Subcutaneous preadipocyte (primary cell): ENCODE measurements around the gene PPTC7. TPM values are rescaled to one million over a fixed set of nuclear protein-coding genes. Genes with fewer than 3 reads are reported as not detected.

ENCODE experiments used
- small RNA-seq: library from RNA; depleted of rRNA; stranded (forward); fragments of <200 nt; gene quantifications from one replicate; pipeline ENCODE3, GENCODE V24; 2012
- total RNA-seq: library from RNA; depleted of rRNA; stranded (reverse); fragments of >200 nt; gene quantifications from 2 replicates; pipeline ENCODE4 v1.2.3, GENCODE V29; 2012

PPTC7 gene, protein sequence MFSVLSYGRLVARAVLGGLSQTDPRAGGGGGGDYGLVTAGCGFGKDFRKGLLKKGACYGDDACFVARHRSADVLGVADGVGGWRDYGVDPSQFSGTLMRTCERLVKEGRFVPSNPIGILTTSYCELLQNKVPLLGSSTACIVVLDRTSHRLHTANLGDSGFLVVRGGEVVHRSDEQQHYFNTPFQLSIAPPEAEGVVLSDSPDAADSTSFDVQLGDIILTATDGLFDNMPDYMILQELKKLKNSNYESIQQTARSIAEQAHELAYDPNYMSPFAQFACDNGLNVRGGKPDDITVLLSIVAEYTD
- 9.9 and 13.9 TPM in 2 replicates for total RNA-seq

DNA sequence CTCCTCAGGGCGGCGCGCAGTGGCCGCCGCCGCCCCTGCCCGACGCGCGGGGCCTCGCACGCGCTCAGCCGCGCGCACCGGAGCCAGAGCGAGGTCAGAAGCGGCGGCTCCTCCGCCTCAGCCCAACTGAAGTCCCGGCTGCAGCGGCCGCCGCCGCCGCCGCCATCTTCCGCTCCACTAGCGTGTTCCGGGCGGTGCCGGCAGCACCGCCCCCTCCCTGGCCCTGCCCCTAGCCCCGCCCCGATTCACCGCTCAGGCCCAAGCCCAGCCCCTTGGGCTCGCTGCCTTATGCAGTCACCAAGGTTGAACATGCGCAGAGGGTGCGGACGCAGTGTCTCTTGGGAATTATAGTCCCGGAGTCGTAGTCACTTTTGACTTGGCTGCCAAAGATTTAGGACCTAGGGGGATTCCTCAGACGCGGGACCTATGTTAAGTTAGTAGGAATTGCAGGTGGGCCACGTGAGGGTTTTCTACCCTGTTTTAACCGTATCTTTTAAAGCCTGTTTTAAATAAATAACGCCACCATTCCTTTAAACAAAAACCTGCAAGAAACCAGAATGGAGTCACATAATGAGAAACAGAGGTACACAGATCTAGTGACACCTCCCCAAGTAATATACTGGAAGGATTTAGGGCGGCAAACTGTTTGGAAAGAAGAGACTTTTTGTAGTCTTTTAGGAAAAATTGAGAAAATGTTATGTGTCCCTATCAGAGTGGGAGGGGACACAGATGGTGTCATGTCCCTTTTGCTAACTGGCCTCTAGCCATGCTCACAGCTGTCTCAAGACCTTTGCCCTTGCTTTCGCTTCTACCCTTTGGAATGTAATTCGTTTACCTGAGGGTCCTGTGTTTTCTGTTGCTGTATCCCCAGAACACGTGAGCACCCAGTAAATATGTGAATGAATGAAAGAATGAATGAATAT lies at the start of gene PPTC7:
Gene PPTC7, minus strand, starts transcription at position 182 of the 923 bp plus-strand sequence. CDS start 287 bp downstream, outside the sequence.

DNA sequence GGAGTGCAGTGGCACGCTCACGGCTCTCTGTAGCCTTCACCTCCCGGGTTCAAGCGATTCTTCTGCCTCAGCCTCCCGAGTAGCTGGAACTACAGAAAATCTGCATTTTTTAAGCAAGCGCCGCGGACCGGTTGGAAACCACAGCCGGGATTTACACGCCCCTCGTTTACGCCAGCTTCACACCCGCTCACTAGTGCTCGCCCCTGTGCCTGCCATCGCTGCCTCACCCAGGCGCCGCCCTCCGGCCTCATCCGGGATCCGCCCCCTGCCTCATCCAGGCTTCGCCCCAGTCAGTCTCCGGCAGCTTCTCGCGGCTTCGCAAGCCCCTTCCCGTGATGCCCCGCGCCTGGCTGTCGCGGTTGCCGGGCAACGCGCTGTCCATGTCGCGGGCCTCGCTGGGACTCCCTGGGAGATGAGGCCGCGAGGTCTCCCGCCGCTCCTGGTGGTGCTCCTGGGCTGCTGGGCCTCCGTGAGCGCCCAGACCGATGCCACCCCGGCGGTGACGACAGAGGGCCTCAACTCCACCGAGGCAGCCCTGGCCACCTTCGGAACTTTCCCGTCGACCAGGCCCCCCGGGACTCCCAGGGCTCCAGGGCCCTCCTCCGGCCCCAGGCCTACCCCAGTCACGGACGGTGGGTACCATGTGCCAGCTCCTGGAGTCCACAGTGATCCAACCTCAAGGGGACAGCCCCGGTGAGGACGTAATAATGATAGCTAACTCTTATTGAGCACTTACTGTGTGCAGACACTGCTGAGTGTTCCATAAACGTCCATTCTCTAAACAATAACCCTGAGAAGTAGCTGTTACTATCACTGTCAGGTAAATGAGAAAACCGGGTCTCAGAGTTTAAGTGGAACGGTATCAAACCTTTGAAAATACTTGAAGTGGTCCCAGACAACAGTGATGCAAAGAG lies 30.9 kb upstream of the PPTC7 start, which contains the start of gene TCTN1:
Gene TCTN1, plus strand, starts transcription at position 359 of the 914 bp plus-strand sequence. Its CDS starts 54 bp downstream, at position 413.

DNA sequence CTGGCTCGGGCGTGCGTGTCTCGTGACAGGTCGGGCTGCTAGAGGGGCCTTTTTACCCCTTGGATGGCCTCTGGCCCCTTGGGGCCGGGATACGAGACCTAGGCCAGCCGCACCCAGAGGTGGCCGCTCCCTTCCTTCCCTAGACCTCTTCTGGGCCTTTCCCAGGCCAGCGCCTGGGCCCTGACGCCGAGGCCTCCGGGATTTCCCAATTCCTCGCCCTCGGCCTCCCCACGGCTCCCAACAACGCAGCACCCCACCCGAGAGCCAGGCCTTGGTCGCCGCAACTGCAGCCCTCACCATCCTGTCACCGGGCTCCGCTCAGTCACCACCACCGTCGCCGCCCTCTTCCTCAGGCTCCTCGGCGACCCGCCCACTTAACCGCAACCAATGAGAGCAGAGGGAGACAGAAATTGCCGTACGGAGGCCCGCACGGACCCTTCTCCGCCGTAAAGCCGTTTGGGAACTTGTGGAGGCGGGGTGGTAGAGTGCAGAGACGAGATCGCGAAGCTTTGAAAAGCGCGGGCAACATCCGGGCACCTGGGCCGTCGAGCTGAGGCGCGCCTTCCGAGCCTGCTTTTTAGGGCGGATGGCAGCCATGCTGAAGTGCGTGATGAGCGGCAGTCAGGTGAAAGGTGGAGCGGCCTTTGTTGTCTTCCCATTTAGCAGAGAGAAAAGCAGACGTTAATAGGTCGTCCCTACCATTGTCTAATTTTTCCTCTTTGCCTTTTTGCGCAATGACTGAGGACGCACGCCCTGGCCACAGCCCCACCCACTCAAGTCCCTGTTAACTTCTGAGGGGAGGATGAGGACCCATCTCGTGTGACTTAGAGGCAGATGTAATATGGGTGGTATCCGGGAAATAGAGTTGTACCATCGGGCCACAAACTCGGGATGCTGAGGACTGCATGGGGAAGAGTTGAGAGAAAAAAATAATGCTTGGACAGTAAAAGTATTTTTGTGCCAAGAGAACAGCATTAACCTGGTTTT lies 81.1 kb downstream of the PPTC7 start, which contains the start of the genes RAD9B and VPS29:
Gene RAD9B, plus strand, starts transcription at position 580 of the 987 bp plus-strand sequence. Its CDS starts 7 bp downstream, at position 587.
Gene VPS29, minus strand, starts transcription at position 360 of the 987 bp plus-strand sequence. Its CDS starts 60 bp downstream, at position 300.

Small RNA genes lying within 50 kb of the gene (small RNA-seq; reads per million reads assigned to genes)
- gene RF00278 (not detected), gene RN7SL387P (not detected)

Other genes starting within 250 kb of the PPTC7 start
- 33.1 and 39.1 TPM in 2 replicates for gene ANAPC7, start 179.6 kb downstream of the PPTC7 start, total RNA-seq
- 186 and 233 TPM in 2 replicates for gene ARPC3, start 133.0 kb downstream of the PPTC7 start, total RNA-seq
- gene GPN3, start 115.1 kb downstream of the PPTC7 start, total RNA-seq = 14.3 and 17.8 TPM in 2 replicates
- 22.4 and 25.2 TPM in 2 replicates for gene FAM216A, start 114.5 kb downstream of the PPTC7 start, total RNA-seq
- 47.9 and 69.1 TPM in 2 replicates for gene VPS29, start 81.2 kb downstream of the PPTC7 start, total RNA-seq
- gene RAD9B, start 81.0 kb downstream of the PPTC7 start, total RNA-seq = 0.37 and 0.59 TPM in 2 replicates
- 25.2 and 34.2 TPM in 2 replicates for gene TCTN1, start 30.8 kb upstream of the PPTC7 start, total RNA-seq
- gene HVCN1, start 105.8 kb upstream of the PPTC7 start, total RNA-seq = 0.98 and 1.5 TPM in 2 replicates
- gene PPP1CC, start 159.6 kb upstream of the PPTC7 start, total RNA-seq = 115 and 152 TPM in 2 replicates